ENCODE results near the gene ATP6V0D1.
"Not testable (repeated sequence)": the region's sequence is repeated elsewhere in the genome, so short reads cannot be mapped to it uniquely, and the experiment has no call there.

ATP6V0D1 gene

DNA sequence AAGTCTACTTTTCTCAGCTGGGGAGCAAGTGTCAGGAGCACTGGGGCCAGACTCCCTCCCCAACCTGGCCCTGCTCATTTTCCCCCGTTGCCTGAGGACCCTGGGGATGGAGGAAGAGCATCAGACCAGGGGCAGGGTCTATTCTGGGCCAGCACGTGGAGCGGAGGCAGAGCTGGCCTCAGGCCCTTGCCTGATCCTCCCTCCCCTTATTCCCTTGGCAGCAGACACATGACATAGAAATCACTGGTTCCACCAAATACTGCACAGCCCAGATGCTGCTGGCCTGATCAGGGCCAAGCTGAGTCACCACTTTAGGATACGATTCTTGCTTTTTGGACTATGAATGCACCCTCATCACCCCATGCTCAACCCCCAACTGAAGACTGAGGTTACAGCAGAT lies 18.1 kb upstream of the ATP6V0D1 start:
- DNase-seq = no peak

DNA sequence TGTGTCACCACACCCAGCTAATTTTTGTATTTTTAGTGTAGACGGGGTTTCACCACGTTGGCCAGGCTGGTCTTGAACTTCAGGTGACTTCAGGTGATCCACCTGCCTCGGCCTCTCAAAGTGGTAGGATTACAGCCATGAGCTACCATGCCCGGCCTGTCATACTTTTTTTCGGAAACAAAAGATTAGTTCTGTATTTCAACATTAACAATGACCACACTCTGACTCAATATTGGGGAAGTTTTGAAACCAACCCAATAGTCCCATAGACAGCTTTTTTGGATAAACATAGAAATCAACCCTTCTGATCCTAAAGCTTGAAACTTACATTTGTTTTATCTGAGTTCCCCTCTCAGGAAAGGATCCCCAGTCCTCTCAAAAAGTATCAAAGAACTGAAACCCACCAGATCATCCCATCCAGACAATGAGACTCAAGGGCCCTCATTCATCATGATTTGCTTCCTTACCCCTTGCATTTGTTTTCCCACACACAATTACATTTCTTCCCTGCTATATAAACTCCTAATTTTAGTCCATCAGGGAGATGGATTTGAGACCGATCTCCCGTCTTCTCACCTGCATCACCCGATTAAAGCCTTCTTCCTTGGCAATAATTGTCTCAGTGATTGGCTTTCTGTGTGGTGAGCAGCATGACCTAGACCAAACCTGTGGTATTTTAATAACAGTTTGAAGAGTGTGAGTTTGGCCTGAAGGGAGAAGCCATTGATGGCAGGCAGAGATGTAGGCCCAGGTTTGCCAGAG lies 9.6 kb upstream of the ATP6V0D1 start:
- no peak for DNase-seq

DNA sequence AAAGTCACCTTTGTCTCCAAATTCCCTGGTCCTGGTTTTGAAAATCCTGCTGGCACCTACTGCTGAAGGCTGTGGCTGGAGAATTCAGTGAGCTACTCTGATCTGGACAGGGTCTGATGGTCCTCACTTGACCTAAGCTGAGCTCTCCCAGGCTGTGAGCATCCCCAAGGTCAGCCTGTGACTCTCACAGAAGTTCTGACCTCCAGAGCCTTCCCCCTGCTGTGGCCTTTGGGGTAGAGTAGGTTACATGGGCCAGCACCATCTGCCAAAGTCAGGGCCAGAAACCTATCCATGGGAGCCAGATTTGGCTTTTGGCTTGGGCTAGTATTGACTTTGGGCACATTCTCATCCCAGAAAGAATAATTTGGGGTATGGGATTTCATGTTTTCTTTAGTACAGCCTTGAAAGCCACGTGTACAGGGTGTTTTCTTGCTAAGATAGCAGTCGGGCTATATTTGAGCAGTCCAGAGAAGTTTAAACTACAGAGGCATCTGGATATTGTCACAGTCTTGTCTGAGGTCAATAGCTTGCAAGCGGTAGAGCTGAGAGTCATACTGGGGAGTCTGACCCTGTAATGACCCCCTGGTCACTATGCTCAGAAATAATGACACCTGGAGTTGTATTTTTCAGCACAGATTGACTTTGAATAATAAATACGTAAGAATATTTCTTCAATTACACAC lies 8.6 kb upstream of the ATP6V0D1 start:
- no peak for DNase-seq

DNA sequence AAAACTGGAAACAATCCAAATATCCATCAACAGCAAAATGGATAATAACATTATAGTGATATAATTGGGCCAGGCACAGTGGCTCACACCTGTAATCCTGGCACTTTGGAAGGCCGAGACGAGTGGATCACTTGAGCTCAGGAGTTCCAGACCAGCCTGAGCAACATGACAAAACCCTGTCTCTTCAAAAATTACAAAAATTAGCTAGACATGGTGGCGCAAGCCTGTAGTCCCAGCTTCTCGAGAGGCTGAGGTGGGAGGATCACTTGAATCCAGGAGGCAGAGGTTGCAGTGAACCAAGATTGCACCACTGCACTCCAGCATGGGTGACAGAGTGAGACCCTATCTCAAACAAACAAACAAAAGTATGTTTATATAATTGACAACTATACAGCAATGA lies 6.6 kb upstream of the ATP6V0D1 start:
- DNase-seq = not testable (repeated sequence)

DNA sequence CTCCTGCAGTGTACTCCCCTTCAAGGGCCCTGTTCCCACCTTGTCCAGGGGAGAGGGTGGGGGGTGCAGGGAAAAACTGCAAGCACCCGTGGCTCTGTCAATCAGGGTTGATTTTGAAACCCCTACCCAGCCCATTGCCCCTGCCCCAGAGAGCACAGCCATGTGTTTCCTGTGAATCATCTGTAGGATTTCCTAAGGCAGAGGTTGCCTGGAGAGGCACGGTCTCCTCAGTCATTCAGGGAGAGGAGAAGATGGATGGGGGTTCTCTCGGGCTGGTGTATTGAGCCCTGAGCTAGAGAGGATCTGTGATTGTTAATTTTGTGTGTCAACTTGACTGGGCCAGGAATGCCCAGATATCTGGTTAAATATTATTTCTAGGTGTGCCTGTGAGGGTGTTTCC lies 5.8 kb upstream of the ATP6V0D1 start:
- no peak for DNase-seq

DNA sequence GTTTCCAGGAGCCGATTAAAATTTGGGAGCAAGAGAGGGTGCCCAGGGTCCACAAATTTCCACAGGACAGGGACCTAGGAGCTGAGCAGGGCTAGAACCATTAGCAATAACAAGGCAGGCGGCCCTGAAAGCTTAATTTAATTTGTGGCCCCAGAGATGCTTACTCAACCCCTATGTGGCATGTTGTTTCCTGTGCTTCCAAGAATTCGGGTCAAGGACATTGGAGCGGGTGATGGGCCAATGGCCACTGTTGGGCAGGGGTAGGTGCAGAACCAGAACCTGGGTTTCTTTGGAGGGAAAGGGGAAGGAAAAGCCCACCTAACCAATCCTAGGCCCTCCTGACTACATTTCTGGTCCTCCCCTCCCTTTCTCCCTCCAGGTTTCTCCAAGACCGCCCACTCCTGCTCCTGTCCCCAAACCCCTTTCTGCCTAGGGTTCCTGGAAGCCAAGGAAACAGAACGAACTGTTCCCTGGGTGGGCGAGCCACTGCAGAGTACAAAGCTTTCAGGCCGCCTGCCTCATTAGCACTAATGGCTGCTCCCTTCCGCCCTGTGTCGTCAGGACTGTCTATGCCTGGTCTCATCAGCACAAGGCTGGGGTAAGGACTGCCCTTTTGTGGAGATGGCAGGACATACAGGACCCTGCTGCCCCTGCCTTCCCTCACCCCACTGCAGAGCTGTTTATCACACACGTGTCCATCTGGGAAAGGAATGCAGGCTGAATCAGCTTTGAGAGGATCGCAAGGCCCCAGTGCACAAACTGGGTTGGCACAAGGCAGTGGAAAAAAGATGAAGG lies 3.0 kb upstream of the ATP6V0D1 start:
- DNase-seq = no peak

DNA sequence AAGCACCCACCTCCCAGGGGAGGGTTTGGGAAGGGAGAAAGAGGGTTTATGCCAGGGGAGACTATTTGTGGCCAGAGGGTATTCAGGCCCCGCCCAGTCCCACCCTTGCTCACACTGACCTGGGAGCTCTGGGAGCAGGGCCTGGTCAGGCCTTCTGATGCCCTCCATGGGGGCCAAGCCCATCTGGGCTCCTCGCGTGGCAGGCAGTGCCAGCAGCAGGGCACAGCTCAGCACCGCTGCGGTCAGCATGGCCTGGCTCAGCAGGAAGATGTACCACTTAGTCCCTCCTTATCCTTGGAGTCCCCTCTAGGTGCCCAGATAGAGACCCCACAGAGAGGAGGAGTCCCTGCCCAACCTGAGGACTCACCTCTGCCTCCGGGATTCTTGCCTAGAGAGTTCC lies 2.2 kb upstream of the ATP6V0D1 start, which contains the start of gene AGRP:
Gene AGRP, minus strand, starts transcription at position 398 of the 400 bp plus-strand sequence. Its CDS starts 149 bp downstream, at position 249.
- DNase-seq = no peak

DNA sequence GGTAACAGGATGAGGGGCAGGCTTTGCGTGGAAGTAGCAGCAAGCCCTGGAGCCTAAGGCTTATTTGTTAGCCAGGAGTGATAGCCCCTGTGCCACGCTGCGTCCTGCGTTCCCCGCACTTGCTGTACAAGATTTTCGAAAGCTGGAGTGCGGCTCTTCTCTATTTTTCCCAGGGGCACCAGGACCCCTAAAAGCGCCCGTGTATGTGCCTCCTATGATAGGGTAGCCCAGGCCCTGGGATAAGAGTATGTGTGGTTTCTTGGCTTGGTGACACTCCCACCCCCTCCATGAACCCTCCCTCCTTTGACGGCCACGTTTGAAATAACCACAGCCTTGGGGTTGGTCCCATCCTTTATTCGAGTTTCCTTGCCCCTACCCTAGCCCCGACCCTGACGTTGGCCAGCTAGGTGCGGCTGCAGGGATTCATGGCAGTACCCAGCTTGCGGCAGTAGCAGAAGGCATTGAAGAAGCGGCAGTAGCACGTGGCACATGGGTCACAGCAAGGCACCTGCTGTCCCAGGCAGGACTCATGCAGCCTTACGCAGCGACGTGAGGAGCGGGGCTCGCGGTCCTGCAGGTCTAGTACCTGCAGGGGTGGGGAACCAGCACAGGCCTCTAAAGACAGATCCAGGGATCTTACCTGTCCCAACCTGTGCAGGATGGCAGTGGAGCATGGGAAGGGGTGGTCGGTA lies 1.4 kb upstream of the ATP6V0D1 start:
- DNase-seq = no peak

DNA sequence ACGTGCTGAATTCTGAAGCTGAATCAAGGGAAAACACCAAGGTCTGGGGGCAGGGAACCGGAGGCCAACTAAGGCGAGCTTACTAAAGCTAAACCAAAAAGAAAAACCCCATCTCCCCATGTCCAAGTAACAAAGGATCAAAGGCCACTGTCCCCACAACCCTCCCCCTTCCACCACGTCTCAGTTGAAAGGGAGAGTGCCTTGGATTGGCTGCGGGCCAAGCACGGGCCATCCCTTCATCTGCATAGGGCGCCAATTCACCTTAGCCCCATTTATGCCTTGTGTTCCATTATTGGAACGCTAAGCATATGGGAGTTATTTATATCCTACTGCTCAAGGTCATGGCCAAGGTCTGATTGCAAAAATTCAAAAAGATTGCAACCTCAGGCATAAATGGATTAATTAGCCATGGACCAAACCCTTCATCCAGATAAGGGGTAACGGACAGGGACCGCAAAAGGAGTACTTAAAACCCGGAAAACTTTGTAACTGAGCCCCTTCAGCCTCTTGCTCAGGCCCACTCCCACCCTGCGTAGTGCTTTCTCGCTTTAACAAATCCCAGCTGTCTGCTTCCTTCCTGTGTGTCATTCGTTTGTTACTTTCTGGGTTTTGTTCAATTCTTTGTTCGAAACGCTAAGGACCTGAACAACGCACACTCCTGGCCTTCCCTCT lies 740 bp upstream of the ATP6V0D1 start:
- no peak for DNase-seq

DNA sequence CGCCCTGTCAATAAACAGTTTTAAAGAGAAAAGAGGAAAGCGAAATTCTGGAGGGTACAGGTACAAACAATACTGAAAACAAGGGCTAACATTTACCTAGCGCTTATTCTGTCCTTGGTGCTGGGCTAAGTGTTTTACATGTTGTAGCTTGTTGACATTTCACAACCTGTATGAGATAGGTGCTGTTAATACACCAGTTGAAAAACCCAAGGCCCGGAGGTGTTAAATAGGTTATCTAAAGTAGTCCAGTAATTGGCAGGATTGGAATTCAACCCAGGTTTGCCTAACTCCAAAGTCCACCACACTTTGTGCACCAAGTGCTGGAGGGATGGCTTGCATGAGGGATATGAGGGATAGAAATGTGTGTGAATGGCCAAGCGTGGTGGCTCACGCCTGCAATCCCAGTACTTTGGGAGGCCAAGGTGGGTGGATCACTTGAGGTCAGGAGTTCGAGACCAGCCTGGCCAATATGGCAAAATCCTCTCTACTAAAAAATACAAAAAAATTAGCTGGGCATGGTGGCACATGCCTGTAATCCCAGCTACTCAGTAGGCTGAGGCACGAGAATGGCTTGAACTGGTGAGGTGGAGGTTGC lies 2.9 kb downstream of the ATP6V0D1 start:
- no peak for DNase-seq

DNA sequence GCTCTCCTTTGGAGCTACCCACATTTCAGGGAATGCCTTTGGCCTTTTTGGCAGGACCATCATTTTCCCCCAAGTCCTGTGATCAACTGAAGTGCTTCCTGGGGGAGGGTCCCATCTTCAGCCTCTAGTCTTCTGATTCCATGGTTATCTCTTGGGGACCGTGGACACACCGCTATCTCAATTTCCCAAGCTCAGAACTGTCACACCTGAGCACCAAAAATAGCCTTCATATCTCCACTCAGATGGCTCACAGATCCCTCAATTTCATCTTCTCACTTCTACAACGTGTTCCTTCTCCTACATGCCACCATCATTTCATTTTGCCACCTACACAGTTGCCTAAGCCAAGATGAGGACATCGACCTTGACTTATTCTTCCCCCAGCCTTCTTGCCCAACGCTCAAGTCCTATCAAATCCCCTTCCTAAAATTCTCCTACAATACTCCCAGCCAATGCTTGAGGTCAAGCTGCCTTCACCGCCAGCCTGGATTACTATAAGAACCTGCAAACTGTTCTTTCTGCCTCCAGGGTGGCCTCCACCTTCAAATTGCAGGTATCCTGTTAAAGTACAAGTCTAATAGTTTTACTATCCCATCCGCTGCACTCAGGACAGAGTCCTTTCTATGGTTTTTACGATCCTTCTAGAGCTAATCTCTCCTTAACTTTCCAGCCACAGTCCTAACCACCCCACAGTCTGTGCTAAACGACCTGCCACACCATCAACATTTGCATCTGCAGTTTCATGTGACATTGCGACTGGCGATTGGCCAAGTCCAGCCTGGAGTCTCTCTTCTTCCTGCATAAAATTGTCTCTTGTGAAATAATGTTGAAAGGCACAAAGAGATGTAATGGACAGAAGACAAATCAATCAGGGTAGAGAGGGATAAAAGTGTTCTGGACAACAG lies 6.2 kb downstream of the ATP6V0D1 start:
- DNase-seq = no peak

DNA sequence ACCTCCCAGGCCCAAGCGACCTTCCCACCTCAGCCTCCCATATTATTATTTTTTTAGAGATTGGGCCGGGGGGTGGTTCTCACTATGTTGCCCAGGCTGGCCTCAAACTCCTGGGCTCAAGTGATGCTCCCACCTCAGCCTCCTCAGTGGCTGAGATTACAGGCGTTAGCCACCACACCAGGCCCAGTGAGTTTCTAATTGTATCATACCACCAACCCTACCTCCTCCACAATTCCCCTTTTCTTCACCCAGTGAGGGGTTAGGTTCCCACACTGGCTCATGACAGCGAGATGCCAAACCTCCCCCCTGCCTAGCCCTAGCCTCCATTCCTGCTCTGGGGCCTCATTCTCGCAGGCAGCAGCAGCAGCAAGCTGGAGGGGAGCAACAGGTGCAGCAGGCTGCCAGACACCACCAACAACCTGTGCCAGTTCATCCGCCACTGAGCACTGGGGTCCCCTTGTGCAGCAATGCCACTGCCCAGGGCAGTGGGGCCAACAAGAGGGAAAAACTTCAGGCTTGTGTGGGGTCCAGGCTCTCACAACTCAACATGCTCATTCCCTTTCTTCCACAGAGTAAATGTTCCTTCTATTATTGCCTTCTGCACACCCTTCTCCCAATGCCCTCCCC lies 9.1 kb downstream of the ATP6V0D1 start:
- DNase-seq = no peak

DNA sequence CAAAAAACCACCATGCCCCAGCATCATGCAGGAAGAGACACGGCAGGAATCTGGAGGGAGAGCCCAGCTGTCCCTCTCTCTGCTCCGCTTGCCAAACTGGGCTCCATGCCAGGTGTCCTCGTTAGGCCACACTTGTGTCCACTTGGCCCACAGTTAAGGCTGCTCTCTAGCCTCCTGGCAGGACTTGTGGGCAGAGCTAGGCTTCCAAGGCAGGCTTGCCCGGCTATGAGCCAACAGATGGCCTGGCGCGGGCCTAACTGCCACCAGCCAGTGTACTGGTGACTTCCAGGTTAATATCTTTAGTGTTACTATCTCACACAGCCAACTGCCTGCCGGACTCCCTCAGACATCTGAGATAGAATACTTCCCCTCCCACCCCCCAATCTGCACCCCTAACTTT lies 10.6 kb downstream of the ATP6V0D1 start:
- DNase-seq = no peak

DNA sequence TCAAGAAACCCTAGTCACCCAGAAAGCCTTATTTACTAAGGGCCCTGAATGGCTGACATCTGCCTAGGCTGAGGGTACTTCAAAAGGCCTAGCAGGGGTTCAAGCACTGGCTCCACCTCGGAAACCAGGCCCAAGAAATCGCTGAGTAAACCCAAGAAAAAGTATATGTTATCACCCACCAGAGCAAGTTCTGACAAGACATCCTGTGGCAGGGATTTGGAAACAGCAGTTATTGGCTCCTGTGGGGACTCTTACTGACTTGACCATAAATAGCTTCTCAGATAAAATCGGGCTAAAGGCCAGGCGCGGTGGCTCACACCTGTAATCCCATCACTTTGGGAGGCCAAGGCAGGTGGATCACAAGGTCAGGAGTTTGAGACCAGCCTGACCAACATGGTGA lies 12.2 kb downstream of the ATP6V0D1 start:
- no peak for DNase-seq

DNA sequence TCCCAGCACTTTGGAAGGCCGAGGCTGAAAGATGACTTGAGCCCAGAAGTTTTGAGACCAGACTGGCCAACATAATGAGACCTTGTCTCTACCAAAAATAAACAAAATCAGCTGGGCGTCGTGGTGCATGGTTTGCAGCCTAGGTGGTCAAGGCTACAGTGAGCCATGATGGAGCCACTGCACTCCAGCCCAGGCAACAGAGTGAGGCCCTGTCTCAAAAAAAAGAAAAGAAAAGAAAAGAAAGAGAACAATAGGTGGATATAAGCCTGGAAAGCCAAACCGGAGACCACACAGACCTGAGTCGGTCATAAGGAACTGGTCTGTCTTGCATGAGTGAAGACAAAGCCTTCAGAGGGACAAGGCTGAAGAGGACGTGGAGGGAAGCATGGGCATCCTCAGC lies 14.4 kb downstream of the ATP6V0D1 start:
- DNase-seq = no peak

DNA sequence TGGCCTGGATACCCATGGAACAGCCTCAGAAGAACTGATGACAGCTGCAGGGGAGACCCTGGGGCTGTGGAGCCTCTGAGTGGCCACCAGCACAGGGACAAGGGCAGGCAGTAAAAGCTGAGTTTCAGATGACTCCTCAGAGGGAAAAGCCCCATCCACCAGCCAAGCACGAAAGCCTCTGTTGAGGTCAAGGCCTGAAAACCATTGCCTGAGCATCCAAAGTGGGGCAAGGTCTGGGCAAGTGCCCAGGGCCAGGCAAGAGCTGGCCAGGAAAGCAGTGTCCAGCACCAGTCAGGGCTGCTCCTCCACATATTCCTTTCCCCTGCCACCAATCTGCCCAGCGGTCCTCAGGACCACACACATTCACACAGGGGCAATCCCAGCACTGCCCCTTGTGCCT lies 16.4 kb downstream of the ATP6V0D1 start:
- DNase-seq = no peak

DNA sequence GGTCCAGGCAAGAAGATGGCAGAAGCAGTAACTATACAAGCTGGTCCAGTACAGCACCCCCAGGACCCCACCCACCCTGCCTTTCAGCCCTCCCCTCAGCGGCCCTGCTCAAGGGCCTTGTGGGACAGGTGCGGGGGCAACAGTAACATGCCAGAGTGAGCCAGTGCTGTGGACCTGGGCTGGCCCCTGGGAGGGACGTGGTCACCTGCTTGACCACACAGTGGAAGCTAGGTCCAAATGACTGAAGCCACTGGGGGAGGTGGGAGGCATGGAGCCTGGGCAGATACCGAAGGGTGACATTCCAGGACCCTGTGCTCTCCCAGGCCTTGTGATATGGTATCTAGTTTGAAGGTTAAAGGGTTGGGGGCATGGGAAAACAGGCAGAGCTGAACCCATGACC lies 17.3 kb downstream of the ATP6V0D1 start:
- no peak for DNase-seq

DNA sequence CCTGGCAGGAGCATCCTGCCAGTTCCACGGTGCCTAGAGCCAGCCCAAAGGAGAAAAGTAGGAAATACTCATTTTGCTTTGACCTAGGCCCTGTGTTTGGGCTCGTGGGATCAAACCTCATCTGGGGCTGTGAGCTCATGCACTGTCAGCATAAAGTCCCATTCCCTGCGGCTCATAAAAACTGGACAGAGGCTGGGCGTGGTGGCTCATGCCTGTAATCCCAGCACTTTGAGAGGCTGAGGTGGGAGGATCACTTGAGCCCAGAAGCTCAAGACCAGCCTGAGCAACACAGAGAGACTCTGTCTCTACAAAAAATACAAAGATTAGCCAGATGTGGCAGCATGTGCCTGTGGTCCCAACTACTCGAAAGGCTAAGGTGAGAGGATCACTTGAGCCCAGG lies 17.9 kb downstream of the ATP6V0D1 start:
- no peak for DNase-seq

DNA sequence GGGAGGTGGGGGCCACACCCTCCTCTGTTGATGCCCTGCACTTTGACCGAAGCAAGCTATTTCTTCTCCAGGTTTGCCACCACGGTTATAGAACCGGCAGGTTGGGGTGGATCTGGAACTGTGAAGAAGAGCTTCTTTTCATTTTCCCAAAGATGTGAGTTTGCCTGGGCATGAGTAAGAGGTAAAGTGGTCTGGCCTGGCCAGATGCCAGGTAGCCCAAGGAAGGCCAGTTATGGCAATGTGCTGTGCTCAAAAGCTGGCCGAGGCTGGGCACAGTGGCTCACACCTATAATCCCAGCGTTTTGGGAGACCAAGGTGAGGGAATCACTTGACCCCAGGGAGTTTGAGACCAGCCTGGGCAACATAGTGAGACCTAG lies 18.7 kb downstream of the ATP6V0D1 start:
- DNase-seq = no peak

DNA sequence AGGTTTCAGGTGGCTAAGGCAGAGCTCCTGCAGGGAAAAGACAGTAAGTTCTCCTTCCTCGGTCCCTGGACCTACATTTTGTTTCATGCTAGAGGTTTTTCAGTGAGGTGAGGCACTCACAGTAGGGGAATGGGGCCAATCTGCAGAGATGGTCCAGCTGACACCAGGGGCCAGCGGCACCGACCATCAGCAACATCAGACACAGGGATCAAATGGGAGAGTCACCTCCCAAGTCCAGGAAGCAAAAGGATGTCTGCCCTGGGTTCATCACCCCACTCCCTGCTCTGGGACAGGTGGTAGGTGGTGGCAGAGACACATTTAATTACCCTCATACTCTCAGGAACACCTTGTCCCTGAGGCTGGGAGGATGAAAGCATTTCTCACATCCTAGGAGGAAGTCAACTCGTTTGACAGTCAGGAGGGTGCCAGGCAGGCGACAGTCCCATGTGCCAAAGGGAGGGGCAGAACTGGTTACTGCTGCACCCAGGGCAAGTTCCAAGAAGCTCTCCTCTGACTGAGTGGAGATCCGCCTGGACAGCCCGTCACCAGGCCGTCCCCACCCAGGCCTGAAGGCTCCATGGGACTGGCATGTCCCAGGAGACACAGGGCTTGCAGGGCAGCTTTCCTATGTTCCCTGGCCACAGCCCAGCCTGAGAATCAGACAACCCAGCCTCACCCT lies 19.2 kb downstream of the ATP6V0D1 start:
- DNase-seq = no peak

Measured in NCI-H1694 (cell line).